ENCODE data around the gene CR1. TPM values are rescaled to one million over a fixed set of nuclear protein-coding genes. Genes with fewer than 3 reads are reported as not detected.
A peak's percentile ranks its signal among the peaks of the same experiment; 100 is the strongest.
"Not testable (repeated sequence)": the region's sequence is repeated elsewhere in the genome, so short reads cannot be mapped to it uniquely, and the experiment has no call there.

CR1 gene
- total and polyA plus RNA-seq, 9 of the 15 experiments (the other 6 are each of a cell fraction or from before 2014, with no cell fraction given): 0.07 to 0.47 (median 0.18) TPM

DNA sequence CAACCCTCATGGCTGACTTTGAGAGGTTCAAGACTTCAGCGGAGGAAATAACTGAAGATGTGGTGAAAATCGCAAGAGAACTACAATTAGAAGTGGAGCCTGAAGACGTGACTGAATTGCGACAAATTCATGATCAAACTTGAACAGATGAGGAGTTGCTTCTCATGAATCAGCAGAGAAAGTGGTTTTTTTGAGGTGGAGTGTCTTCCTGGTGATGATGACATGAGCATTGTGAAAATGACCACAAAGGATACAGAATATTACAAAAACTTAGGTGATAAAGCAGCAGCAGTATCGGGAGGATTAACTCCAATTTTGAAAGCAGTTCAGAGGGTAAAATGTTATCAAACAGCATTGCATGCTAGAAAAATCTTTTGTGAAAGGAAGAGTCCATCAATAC lies 40.3 kb downstream of the CR1 start:
- in situ Hi-C loops (cut with MboI); H3K27me3 ChIP-seq (ENCODE audit: control insufficient read depth in 2 of 2, insufficient read depth in 2 of 2, low read length in 2 of 2); H3K9me3 ChIP-seq (replicated peaks; ENCODE audit: control insufficient read depth, insufficient read depth, low read depth, low read length); H3K4me1 ChIP-seq (replicated peaks in 1 of 2; ENCODE audit: control insufficient read depth in 2 of 2, insufficient read depth in 2 of 2, low read length in 2 of 2); H4K20me1 ChIP-seq (replicated peaks; ENCODE audit: control insufficient read depth, insufficient read depth, low read length); FAIRE-seq; H3K4me2 ChIP-seq (ENCODE audit: insufficient read depth, low read length); intact Hi-C loops (cut with micrococcal nuclease); DNase-seq (ENCODE audit: extremely low read depth in 1 of 4, low spot score in 3 of 4); CTCF ChIA-PET (ENCODE audit: low intra/inter-chr PET ratio); H3K36me3 ChIP-seq (ENCODE audit: control insufficient read depth, insufficient read depth, low read length); H3K79me2 ChIP-seq (ENCODE audit: control insufficient read depth, insufficient read depth, low read length); H2AFZ ChIP-seq (ENCODE audit: low read depth, low read length); BruUV-seq (replicated peaks); POLR2A ChIA-PET; H3K4me3 ChIP-seq; H3K27ac ChIP-seq (ENCODE audit: extremely low read depth, low read depth, low read length); H3K9ac ChIP-seq (ENCODE audit: insufficient read depth in 1 of 2, low read depth in 2 of 2, low read length in 2 of 2); H3K9me1 ChIP-seq (ENCODE audit: control insufficient read depth, insufficient read depth, low read length); ATAC-seq: not testable (repeated sequence)
- no CpG with 5 or more reads among the region's 5 CpGs for WGBS (ENCODE audit: insufficient coverage, low coverage, missing lambda C conversion rate)

DNA sequence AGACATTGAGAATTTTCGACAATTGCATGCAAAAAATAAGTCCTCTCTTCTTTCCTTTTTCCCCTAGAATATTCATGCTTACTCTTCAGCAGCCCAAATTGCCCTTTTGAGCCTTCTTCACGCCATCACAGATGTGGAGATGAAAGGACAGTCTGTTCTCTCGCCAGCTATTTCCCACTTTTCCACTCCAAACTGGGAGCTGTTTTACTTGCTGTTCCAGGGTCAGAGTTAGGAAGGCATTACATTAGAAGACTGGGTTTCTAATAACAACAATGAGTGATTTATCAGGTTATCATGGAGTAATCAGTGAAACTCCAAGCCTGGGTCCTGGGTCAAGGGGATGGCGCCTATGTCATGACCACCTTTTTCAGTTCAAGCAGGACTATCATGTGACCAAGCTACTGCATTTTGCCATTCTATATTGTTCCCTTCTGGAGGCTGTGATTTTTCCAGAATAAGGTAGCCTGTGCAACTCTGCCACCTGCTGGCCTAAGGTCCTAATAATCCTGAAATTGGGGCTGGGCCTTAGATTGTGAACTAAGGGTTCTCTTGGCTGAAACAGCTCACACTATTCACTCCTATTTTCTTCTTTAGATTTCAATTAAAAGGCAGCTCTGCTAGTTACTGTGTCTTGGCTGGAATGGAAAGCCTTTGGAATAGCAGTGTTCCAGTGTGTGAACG lies 50.9 kb downstream of the CR1 start:
- intact Hi-C loops (cut with micrococcal nuclease); CTCF ChIA-PET (ENCODE audit: low intra/inter-chr PET ratio); H3K9me3 ChIP-seq (replicated peaks; ENCODE audit: control insufficient read depth, insufficient read depth, low read depth, low read length); BruUV-seq (replicated peaks); H3K4me3 ChIP-seq; H3K4me2 ChIP-seq (ENCODE audit: insufficient read depth, low read length); H3K27ac ChIP-seq (ENCODE audit: extremely low read depth, low read depth, low read length); H3K79me2 ChIP-seq (ENCODE audit: control insufficient read depth, insufficient read depth, low read length); H4K20me1 ChIP-seq (replicated peaks; ENCODE audit: control insufficient read depth, insufficient read depth, low read length); H3K4me1 ChIP-seq (replicated peaks in 1 of 2; ENCODE audit: control insufficient read depth in 2 of 2, insufficient read depth in 2 of 2, low read length in 2 of 2); POLR2A ChIA-PET; H3K9ac ChIP-seq (ENCODE audit: insufficient read depth in 1 of 2, low read depth in 2 of 2, low read length in 2 of 2); H3K36me3 ChIP-seq (ENCODE audit: control insufficient read depth, insufficient read depth, low read length); H2AFZ ChIP-seq (ENCODE audit: low read depth, low read length); DNase-seq (ENCODE audit: extremely low read depth in 1 of 4, low spot score in 3 of 4); in situ Hi-C loops (cut with MboI); H3K9me1 ChIP-seq (ENCODE audit: control insufficient read depth, insufficient read depth, low read length); H3K27me3 ChIP-seq (ENCODE audit: control insufficient read depth in 2 of 2, insufficient read depth in 2 of 2, low read length in 2 of 2): not testable (repeated sequence)
- peak; percentile 32 for FAIRE-seq
- peak; percentile 90 for ATAC-seq
- no CpG with 5 or more reads among the region's 5 CpGs for WGBS (ENCODE audit: insufficient coverage, low coverage, missing lambda C conversion rate)

DNA sequence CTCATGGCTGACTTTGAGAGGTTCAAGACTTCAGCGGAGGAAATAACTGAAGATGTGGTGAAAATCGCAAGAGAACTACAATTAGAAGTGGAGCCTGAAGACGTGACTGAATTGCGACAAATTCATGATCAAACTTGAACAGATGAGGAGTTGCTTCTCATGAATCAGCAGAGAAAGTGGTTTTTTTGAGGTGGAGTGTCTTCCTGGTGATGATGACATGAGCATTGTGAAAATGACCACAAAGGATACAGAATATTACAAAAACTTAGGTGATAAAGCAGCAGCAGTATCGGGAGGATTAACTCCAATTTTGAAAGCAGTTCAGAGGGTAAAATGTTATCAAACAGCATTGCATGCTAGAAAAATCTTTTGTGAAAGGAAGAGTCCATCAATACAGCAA lies 58.9 kb downstream of the CR1 start:
- H3K36me3 ChIP-seq (ENCODE audit: control insufficient read depth, insufficient read depth, low read length); CTCF ChIA-PET (ENCODE audit: low intra/inter-chr PET ratio); H3K79me2 ChIP-seq (ENCODE audit: control insufficient read depth, insufficient read depth, low read length); H3K9me3 ChIP-seq (replicated peaks; ENCODE audit: control insufficient read depth, insufficient read depth, low read depth, low read length); H4K20me1 ChIP-seq (replicated peaks; ENCODE audit: control insufficient read depth, insufficient read depth, low read length); H3K4me1 ChIP-seq (replicated peaks in 1 of 2; ENCODE audit: control insufficient read depth in 2 of 2, insufficient read depth in 2 of 2, low read length in 2 of 2); DNase-seq (ENCODE audit: extremely low read depth in 1 of 4, low spot score in 3 of 4); H3K4me2 ChIP-seq (ENCODE audit: insufficient read depth, low read length); ATAC-seq; H3K27ac ChIP-seq (ENCODE audit: extremely low read depth, low read depth, low read length); intact Hi-C loops (cut with micrococcal nuclease); H3K27me3 ChIP-seq (ENCODE audit: control insufficient read depth in 2 of 2, insufficient read depth in 2 of 2, low read length in 2 of 2); H3K9me1 ChIP-seq (ENCODE audit: control insufficient read depth, insufficient read depth, low read length); POLR2A ChIA-PET; H3K4me3 ChIP-seq; BruUV-seq (replicated peaks); H3K9ac ChIP-seq (ENCODE audit: insufficient read depth in 1 of 2, low read depth in 2 of 2, low read length in 2 of 2); H2AFZ ChIP-seq (ENCODE audit: low read depth, low read length); FAIRE-seq: not testable (repeated sequence)
- no CpG with 5 or more reads among the region's 5 CpGs for WGBS (ENCODE audit: insufficient coverage, low coverage, missing lambda C conversion rate)
- in situ Hi-C loops (cut with MboI): loop anchor here (5.0 kb wide), 1 partner anchor 43 kb away; no protein-coding TSS in a partner anchor
